ENCODE results near the gene ARMCX6.
"Not testable (repeated sequence)": the region's sequence is repeated elsewhere in the genome, so short reads cannot be mapped to it uniquely, and the experiment has no call there.

Gene ARMCX6

DNA sequence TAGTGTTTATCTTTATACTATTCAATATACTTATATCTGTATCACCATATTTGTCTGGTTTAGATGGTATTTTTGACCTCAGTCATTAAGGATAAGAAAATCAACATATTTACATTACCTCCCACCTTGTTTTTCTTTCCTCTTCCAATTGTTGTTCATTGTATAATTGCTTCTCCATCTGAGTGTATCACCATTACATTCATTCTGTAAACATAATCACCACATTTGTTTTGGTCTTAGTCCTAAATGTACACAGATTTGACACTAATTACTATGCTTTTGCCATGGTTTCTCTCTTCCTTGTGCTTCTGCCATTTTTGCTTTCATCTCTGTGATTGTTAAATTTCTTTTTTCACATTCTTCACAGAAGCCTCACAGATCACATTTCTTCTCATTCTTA, 12.7 kb downstream of the ARMCX6 start:
- Histone ChIP-seq H3K27me3 (replicated peaks; ENCODE audit: control insufficient read depth, insufficient read depth, low read length) (no peaks in the 10 kb centered on the region; the same call in 1 of the 2 replicates), H3K4me3 (replicated peaks; ENCODE audit: low read depth, low read length) (no peak overlapping the region), H3K36me3 (ENCODE audit: control insufficient read depth, insufficient read depth, low read length) (no peaks in the 10 kb centered on the region)
- DNase-seq (ENCODE audit: extremely low read depth, insufficient read length) = no peak
- TF ChIP-seq, protein P1, sequence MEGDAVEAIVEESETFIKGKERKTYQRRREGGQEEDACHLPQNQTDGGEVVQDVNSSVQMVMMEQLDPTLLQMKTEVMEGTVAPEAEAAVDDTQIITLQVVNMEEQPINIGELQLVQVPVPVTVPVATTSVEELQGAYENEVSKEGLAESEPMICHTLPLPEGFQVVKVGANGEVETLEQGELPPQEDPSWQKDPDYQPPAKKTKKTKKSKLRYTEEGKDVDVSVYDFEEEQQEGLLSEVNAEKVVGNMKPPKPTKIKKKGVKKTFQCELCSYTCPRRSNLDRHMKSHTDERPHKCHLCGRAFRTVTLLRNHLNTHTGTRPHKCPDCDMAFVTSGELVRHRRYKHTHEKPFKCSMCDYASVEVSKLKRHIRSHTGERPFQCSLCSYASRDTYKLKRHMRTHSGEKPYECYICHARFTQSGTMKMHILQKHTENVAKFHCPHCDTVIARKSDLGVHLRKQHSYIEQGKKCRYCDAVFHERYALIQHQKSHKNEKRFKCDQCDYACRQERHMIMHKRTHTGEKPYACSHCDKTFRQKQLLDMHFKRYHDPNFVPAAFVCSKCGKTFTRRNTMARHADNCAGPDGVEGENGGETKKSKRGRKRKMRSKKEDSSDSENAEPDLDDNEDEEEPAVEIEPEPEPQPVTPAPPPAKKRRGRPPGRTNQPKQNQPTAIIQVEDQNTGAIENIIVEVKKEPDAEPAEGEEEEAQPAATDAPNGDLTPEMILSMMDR (IDR thresholded peaks at IDR 0.05; ENCODE audit: insufficient read depth, low read length, poor library complexity, severe bottlenecking) = no peak

DNA sequence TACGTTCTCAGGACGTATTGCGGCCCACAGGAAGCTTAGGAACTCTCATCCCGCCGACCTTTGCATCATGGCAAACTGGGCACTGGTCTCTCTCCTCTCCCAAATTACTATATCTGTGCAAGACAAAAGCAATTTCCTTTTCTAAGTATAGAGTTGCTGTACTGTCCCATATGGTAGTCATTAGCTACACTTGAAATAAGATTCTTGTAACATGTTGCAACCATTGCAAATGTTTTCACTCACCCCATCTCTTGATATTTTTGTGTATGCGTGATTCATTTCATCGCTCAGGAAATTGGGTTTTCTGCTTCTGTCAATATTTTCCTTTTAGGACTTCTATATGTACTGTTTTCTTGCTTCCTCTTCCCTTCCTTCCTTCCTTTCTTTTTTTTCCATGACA, 15.7 kb downstream of the ARMCX6 start:
- no peak overlapping the region for H3K4me3 ChIP-seq (replicated peaks; ENCODE audit: low read depth, low read length)
- TF ChIP-seq, protein P1 (IDR thresholded peaks at IDR 0.05; ENCODE audit: insufficient read depth, low read length, poor library complexity, severe bottlenecking) = no peak
- H3K36me3 ChIP-seq (ENCODE audit: control insufficient read depth, insufficient read depth, low read length) = no peaks in the 10 kb centered on the region
- no peak for DNase-seq (ENCODE audit: extremely low read depth, insufficient read length)
- H3K27me3 ChIP-seq (replicated peaks; ENCODE audit: control insufficient read depth, insufficient read depth, low read length) = no peaks in the 10 kb centered on the region; the same call in 1 of the 2 replicates

DNA sequence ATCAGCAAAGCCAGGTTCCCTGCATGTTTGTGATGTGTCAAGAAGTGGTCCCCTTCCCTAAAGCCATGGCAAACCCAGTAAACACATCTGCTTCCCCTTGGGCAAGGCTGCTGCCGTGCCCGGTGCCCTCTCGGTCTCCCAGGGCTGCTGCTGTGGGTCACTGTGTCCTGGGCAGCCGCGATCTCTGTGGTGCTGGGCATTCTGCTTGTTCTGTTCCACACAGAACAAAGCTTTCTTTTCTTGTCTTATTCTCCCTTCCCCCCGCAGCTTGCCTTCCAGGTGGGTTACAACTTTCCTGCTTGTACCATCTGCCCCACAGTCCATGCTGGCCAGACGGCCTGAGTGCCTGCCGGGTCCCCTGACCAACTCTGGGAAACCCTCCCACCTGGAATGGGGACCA, 18.2 kb downstream of the ARMCX6 start:
- not testable (repeated sequence) for H3K27me3 ChIP-seq (replicated peaks; ENCODE audit: control insufficient read depth, insufficient read depth, low read length); H3K4me3 ChIP-seq (replicated peaks; ENCODE audit: low read depth, low read length); DNase-seq (ENCODE audit: extremely low read depth, insufficient read length); H3K36me3 ChIP-seq (ENCODE audit: control insufficient read depth, insufficient read depth, low read length)

DNA sequence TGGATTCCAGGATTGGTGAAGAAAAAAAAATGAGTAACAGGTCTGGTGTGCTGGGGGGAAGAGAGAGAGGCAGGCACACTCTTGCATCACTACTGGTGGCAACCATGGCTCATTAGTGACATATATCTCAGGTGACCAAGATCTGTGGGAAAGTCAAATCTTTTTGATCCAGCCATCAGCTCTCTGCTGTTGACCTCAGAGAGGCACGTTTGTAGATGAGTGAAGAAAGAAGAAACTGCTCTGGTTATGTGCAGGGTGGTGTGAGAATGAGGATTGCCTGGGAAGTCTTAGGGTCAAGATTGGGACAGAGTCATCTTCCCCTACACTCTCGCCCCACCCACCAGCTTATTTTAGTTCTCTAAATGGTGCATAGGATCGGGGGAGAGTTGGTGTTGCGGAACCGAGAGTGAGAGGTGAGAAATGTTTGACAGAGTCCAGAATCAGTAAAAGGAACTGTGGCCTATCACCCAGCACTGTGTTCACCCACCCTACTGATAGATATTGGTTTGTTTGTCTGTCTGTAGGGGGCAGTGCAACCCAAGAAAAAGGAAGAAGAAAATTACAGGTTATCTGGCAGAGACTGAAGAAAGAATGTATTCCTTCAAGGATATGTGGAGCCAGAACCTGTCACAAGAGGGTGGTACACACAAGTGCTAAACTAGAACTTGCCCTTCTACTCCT, 21.9 kb downstream of the ARMCX6 start:
- no peak overlapping the region for H3K4me3 ChIP-seq (replicated peaks; ENCODE audit: low read depth, low read length)
- TF ChIP-seq, protein P1 (IDR thresholded peaks at IDR 0.05; ENCODE audit: insufficient read depth, low read length, poor library complexity, severe bottlenecking) = peak; percentile 52
- DNase-seq (ENCODE audit: extremely low read depth, insufficient read length) = peak; percentile 44
- no peaks in the 10 kb centered on the region for H3K27me3 ChIP-seq (replicated peaks; ENCODE audit: control insufficient read depth, insufficient read depth, low read length)
- H3K36me3 ChIP-seq (ENCODE audit: control insufficient read depth, insufficient read depth, low read length) = no peaks in the 10 kb centered on the region

All from GM06990 (cell line).